ENCODE measurements around the gene AAMP. TPM values are rescaled to one million over a fixed set of nuclear protein-coding genes. Genes with fewer than 3 reads are reported as not detected.

AAMP gene
- total and polyA plus RNA-seq, 2 donors from 2014 or later: 70.1 to 108 TPM

DNA sequence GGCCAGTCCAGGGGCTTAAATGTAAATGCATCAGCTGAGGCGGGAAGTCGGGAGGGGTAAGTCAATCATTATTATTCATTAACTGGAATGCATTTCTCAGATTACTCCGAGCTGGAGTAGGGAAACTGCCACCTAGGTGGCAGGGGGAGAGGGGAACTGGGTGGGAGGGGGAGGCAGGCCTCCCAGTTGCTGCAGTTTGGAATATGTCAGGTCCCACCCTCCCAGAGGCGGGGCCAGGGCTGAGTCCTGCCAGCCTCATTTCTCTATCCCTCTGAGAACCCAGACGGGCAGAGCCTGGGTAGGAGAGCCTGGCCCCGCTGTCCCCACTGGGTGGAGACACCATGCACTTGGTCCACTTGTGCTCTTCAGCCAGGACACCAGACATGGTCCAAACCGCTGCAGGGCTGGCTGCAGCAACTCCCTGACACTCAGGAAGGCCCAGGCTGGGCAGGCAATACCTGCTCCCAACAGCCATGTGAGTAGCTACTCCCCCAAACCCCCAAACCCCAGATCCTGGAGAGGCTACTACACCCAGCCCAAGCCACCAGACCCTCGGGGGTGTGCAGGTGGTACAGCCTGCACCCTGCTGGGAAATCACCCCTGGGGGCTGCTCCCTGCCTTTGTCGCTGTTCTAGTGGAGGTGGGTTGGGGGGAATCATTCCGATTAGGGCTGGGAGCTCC, 9.1 kb downstream of the AAMP start, which contains the start of gene GPBAR1:
GPBAR1 (plus strand) TSS at position 274 of the 681 bp plus-strand sequence. CDS start 1,710 bp downstream, outside the sequence.
- Histone ChIP-seq H3K27ac (ENCODE audit: low read depth in 2 of 2, low read length in 2 of 2) (peak within 1 kb of the TSS; percentile 51 to 84), H3K27me3 (ENCODE audit: control insufficient read depth, insufficient read depth, low read length) (no peaks in the 10 kb centered on the region), H3K36me3 (ENCODE audit: control insufficient read depth in 2 of 3, insufficient read depth in 3 of 3, low read length in 3 of 3) (peaks cover 0 to 21% (median 5%) of the 10 kb centered on the region in 3 donors), H3K4me1 (ENCODE audit: control insufficient read depth in 2 of 3, insufficient read depth in 2 of 3, low read depth in 1 of 3, low read length in 3 of 3) (peaks cover 0 to 28% (median 15%) of the 10 kb centered on the region in 3 donors), H3K9ac (ENCODE audit: low read length in 3 of 3) (peak within 1 kb of the TSS in 1 of 3 donors; percentile 19), H3K9me3 (ENCODE audit: control insufficient read depth in 2 of 3, insufficient read depth in 1 of 3, low read length in 3 of 3) (no peaks in the 10 kb centered on the region), H3K4me3 (ENCODE audit: low read length in 3 of 3) (no peak within 1 kb of the TSS)
- FAIRE-seq (no peak), DNase-seq (peak; percentile 85 to 92 (median 89))
- TF ChIP-seq, protein P1, sequence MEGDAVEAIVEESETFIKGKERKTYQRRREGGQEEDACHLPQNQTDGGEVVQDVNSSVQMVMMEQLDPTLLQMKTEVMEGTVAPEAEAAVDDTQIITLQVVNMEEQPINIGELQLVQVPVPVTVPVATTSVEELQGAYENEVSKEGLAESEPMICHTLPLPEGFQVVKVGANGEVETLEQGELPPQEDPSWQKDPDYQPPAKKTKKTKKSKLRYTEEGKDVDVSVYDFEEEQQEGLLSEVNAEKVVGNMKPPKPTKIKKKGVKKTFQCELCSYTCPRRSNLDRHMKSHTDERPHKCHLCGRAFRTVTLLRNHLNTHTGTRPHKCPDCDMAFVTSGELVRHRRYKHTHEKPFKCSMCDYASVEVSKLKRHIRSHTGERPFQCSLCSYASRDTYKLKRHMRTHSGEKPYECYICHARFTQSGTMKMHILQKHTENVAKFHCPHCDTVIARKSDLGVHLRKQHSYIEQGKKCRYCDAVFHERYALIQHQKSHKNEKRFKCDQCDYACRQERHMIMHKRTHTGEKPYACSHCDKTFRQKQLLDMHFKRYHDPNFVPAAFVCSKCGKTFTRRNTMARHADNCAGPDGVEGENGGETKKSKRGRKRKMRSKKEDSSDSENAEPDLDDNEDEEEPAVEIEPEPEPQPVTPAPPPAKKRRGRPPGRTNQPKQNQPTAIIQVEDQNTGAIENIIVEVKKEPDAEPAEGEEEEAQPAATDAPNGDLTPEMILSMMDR (IDR thresholded peaks at IDR 0.05; ENCODE audit: borderline replicate concordance, extremely low read depth, insufficient read depth): no peak
- intact Hi-C loops (cut with DNase I): no loop called here

DNA sequence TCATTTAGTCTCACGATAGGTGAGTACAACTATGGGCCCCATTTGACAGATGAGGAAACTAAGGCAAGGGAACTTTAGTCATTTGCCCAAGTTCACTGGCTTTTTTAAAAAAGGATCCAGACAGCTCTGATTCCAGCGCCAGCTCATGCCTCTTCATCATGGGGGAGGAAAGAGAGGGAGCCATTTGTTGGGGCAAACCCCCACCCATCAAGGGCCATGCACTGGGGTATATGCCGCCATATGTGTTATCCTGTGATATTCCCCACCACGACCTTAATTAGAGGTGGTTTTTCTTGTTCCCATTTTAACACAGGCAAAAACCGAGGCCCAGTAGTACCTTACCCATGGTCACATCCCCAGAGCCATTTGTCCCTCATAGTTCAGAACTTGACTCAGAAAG, 9.8 kb downstream of the AAMP start:
- intact Hi-C loops (cut with DNase I): no loop called here

DNA sequence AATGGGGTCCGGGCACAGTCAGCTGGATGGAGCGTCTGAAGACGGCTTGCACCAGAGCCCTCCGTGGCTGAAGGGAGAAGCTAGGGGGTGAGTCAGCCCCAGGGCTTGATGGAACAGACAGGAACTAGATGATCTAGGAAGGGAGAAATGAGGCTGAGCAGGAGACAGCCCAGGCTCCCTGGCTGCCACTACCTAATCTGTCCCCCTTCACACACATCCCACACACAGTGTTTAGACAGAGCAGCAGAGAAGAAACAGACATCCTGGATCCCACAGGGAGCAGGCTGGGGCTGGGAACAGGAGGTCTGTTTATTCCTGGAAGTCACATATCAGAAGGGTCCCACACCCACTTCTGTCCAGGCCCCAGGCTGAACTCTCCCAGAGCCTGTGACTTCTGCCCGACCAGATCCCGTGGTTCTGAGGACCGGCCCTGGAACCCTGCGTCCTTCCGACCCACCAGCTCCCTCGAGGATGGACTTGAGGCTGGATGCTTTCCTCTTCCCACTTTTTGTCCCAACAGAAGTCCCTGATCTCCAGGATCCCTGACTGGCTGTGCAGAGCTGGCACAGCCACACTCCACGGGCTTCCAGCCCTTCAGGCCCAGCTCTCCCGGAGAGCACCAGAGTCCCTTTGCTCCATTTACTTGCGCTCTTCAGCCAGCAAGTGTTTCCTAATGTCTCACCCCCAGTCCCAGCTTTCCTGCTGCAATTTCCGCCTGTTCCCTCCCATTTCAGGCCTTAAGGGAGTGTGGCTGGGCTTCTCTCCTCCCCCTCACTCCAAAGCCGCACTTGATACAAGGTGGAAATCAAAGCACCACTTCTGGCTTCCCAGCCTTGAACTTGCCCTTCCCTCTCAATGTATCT, 10.6 kb downstream of the AAMP start:
- Histone ChIP-seq H3K9me3 (ENCODE audit: control insufficient read depth in 2 of 3, insufficient read depth in 1 of 3, low read length in 3 of 3) (no peaks in the 10 kb centered on the region), H3K4me3 (ENCODE audit: low read length in 3 of 3) (no peak overlapping the region), H3K9ac (ENCODE audit: low read length in 3 of 3) (peak overlapping the region in 1 of 3 donors; percentile 34), H3K27ac (ENCODE audit: low read depth in 2 of 2, low read length in 2 of 2) (peak overlapping the region; percentile 25 to 84), H3K4me1 (ENCODE audit: control insufficient read depth in 2 of 3, insufficient read depth in 2 of 3, low read depth in 1 of 3, low read length in 3 of 3) (peaks cover 0 to 28% (median 15%) of the 10 kb centered on the region in 3 donors), H3K27me3 (ENCODE audit: control insufficient read depth, insufficient read depth, low read length) (no peaks in the 10 kb centered on the region), H3K36me3 (ENCODE audit: control insufficient read depth in 2 of 3, insufficient read depth in 3 of 3, low read length in 3 of 3) (peaks cover 0 to 18% (median 5%) of the 10 kb centered on the region in 3 donors)
- intact Hi-C loops (cut with DNase I): no loop called here
- DNase-seq (peak; percentile 60 to 79 (median 75)), FAIRE-seq (no peak)
- TF ChIP-seq, protein P1 (IDR thresholded peaks at IDR 0.05; ENCODE audit: borderline replicate concordance, extremely low read depth, insufficient read depth): no peak

More for the DNA sequence above, 9.8 kb downstream of the AAMP start:
- Histone ChIP-seq H3K9me3 (ENCODE audit: control insufficient read depth in 2 of 3, insufficient read depth in 1 of 3, low read length in 3 of 3) (no peaks in the 10 kb centered on the region), H3K4me3 (ENCODE audit: low read length in 3 of 3) (no peak overlapping the region), H3K27me3 (ENCODE audit: control insufficient read depth, insufficient read depth, low read length) (no peaks in the 10 kb centered on the region), H3K27ac (ENCODE audit: low read depth in 2 of 2, low read length in 2 of 2) (peak overlapping the region; percentile 3 to 51), H3K4me1 (ENCODE audit: control insufficient read depth in 2 of 3, insufficient read depth in 2 of 3, low read depth in 1 of 3, low read length in 3 of 3) (peaks cover 0 to 28% (median 15%) of the 10 kb centered on the region in 3 donors), H3K36me3 (ENCODE audit: control insufficient read depth in 2 of 3, insufficient read depth in 3 of 3, low read length in 3 of 3) (peaks cover 0 to 20% (median 5%) of the 10 kb centered on the region in 3 donors), H3K9ac (ENCODE audit: low read length in 3 of 3) (peak overlapping the region in 1 of 3 donors; percentile 19)
- TF ChIP-seq, protein P1 (IDR thresholded peaks at IDR 0.05; ENCODE audit: borderline replicate concordance, extremely low read depth, insufficient read depth): no peak
- FAIRE-seq: no peak
- DNase-seq: peak in 1 of 5 donors; percentile 50
